PC-9 (cell line): ENCODE results near the gene FBRSL1. TPM values are rescaled to one million over a fixed set of nuclear protein-coding genes. Genes with fewer than 3 reads are reported as not detected.
A peak's percentile ranks its signal among the peaks of the same experiment; 100 is the strongest.

ENCODE experiments used
- BruUV-seq: library from RNA; stranded (reverse); fragments of 400-500 nt; replicated peaks from 2 replicates; lab custom pipeline; 2021; lab: Mats Ljungman, UMichigan
- CTCF ChIA-PET: fragments of 300-600 bp; sonication (Branson Sonifier 250); formaldehyde crosslinking; loops from one replicate; lab custom pipeline; 2022; ENCODE audit warnings: antibody characterized with exemption; lab: Charles Lee
- POLR2A ChIA-PET: fragments of 300-600 bp; sonication (Branson Sonifier 250); formaldehyde crosslinking; loops from one replicate; lab custom pipeline; 2022; ENCODE audit warnings: antibody characterized with exemption; ENCODE audit not compliant: unreplicated experiment; lab: Charles Lee
- DNase-seq, 2 experiments: peaks; one replicate each; pipeline versions ENCODE4 v3.0.0 to v3.0.0-alpha.2; 2015 to 2022; ENCODE audit warnings: mixed read lengths in 1 of 2
- H2AFZ ChIP-seq: fragments of 200-600 bp; sonication (generic); 2 replicates; pipeline ENCODE4 v1.8.1; 2017; ENCODE audit warnings: antibody characterized with exemption
- H3F3A ChIP-seq: fragments of 200-600 bp; sonication (generic); 2 replicates; pipeline ENCODE4 v1.8.1; 2017; ENCODE audit warnings: antibody characterized with exemption, mild to moderate bottlenecking, low read depth; ENCODE audit not compliant: insufficient read depth
- H3K27ac ChIP-seq: fragments of 200-600 bp; sonication (generic); 2 replicates; pipeline ENCODE4 v1.6.1; 2016; ENCODE audit warnings: mixed run types
- H3K27me3 ChIP-seq: fragments of 200-600 bp; sonication (generic); 2 replicates; pipeline ENCODE4 v1.6.1; 2016; ENCODE audit warnings: low read depth, mixed run types; ENCODE audit not compliant: insufficient read depth
- H3K36me3 ChIP-seq: fragments of 200-600 bp; sonication (generic); 2 replicates; pipeline ENCODE4 v1.6.1; 2016; ENCODE audit warnings: low read depth, mixed run types
- H3K4me1 ChIP-seq: fragments of 200-600 bp; sonication (generic); replicated peaks from 2 replicates; pipeline ENCODE4 v1.6.1; 2016; ENCODE audit warnings: mixed run types; ENCODE audit not compliant: insufficient read depth
- H3K4me2 ChIP-seq: fragments of 200-600 bp; sonication (generic); 2 replicates; pipeline ENCODE4 v1.6.1; 2017; ENCODE audit warnings: mixed run types
- H3K4me3 ChIP-seq: fragments of 200-600 bp; sonication (generic); 2 replicates; pipeline ENCODE4 v1.6.1; 2016; ENCODE audit warnings: mixed run types
- H3K79me2 ChIP-seq: fragments of 200-600 bp; sonication (generic); 2 replicates; pipeline ENCODE4 v1.6.1; 2017; ENCODE audit warnings: low read depth, mixed run types
- H3K9me2 ChIP-seq: fragments of 200-600 bp; sonication (generic); 2 replicates; pipeline ENCODE4 v1.8.1; 2017; ENCODE audit warnings: mild to moderate bottlenecking; ENCODE audit not compliant: insufficient read depth
- H3K9me3 ChIP-seq: fragments of 200-600 bp; sonication (generic); 2 replicates; pipeline ENCODE4 v1.8.1; 2016; ENCODE audit warnings: low read depth; ENCODE audit not compliant: insufficient read depth
- H4K20me1 ChIP-seq: fragments of 200-600 bp; sonication (generic); 2 replicates; pipeline ENCODE4 v1.8.1; 2017; ENCODE audit not compliant: insufficient read depth
- CTCF ChIP-seq: fragments of 200-600 bp; sonication (generic); conservative IDR thresholded peaks from 2 replicates; pipeline ENCODE4 v1.6.1; 2017; ENCODE audit warnings: mixed run types, antibody characterized with exemption, mild to moderate bottlenecking, moderate library complexity
- EZH2 ChIP-seq: fragments of 200-600 bp; sonication (generic); IDR thresholded peaks from 2 replicates; pipeline ENCODE4 v1.8.0; 2017; ENCODE audit warnings: antibody characterized with exemption, low read depth
- intact Hi-C: fragments of 100-400 bp; cut with micrococcal nuclease; formaldehyde crosslinking; loops from one replicate; pipeline ENCODE4 v1.10.0; 2022; ENCODE audit not compliant: unreplicated experiment
- total RNA-seq: library from RNA; stranded (reverse); gene quantifications from 2 replicates; pipeline ENCODE4 v1.2.3, GENCODE V29; 2021

Gene FBRSL1
- total RNA-seq, 1 experiment from 2014 or later: 59.5 TPM

- Histone ChIP-seq H3K4me3 (no peak overlapping the region), H3K27ac (no peak overlapping the region), H3K79me2 (peaks cover 72% of the 10 kb centered on the region), H3K9me3 (no peaks in the 10 kb centered on the region), H3K9me2 (no peaks in the 10 kb centered on the region), H3K4me2 (peak overlapping the region; percentile 62), H2AFZ (no peak overlapping the region), H3F3A (peaks cover 10% of the 10 kb centered on the region), H3K36me3 (no peaks in the 10 kb centered on the region), H4K20me1 (peaks cover 73% of the 10 kb centered on the region), H3K27me3 (peaks cover 15% of the 10 kb centered on the region; the same call in 1 of the 2 replicates), H3K4me1 (peaks cover 44% of the 10 kb centered on the region)
- intact Hi-C loops: no loop called here
- POLR2A ChIA-PET: no interaction called here
- TF ChIP-seq CTCF (no peak), EZH2 (no peak)
- BruUV-seq: no TSS peak
- DNase-seq: no peak
- CTCF ChIA-PET: no interaction called here
Measured at GRCh38 chr12:132492951-132493350, 3.0 kb downstream of the FBRSL1 start.

GRCh38 chr12:132493482-132494178, 3.7 kb downstream of the FBRSL1 start:
- peak overlapping the region; percentile 0; the same call in 1 of the 2 replicates for H3K27ac ChIP-seq
- peaks cover 9% of the 10 kb centered on the region; the same call in 1 of the 2 replicates for H3K27me3 ChIP-seq
- H3K36me3 ChIP-seq: no peaks in the 10 kb centered on the region
- peaks cover 79% of the 10 kb centered on the region for H4K20me1 ChIP-seq
- peaks cover 10% of the 10 kb centered on the region for H3F3A ChIP-seq
- ChIA-PET CTCF (no interaction called here), POLR2A (no interaction called here)
- peaks cover 77% of the 10 kb centered on the region for H3K79me2 ChIP-seq
- BruUV-seq: no TSS peak
- TF ChIP-seq CTCF: no peak
- TF ChIP-seq EZH2: no peak
- no peak overlapping the region for H2AFZ ChIP-seq
- peaks cover 44% of the 10 kb centered on the region for H3K4me1 ChIP-seq
- H3K4me3 ChIP-seq: no peak overlapping the region
- H3K4me2 ChIP-seq: peak overlapping the region; percentile 62
- intact Hi-C loops: loop anchor here (1.0 kb wide), 2 partner anchors 31 to 68 kb away; no protein-coding TSS in a partner anchor
- no peak for DNase-seq
- H3K9me3 ChIP-seq: no peaks in the 10 kb centered on the region
- H3K9me2 ChIP-seq: no peaks in the 10 kb centered on the region

GRCh38 chr12:132494294-132495164, 4.6 kb downstream of the FBRSL1 start:
- no peaks in the 10 kb centered on the region for H3K9me3 ChIP-seq
- no peak overlapping the region for H2AFZ ChIP-seq
- ChIA-PET CTCF (no interaction called here), POLR2A (no interaction called here)
- H3K79me2 ChIP-seq: peaks cover 84% of the 10 kb centered on the region
- intact Hi-C loops: loop anchor here (1.0 kb wide), 2 partner anchors 30 to 67 kb away; no protein-coding TSS in a partner anchor
- peaks cover 88% of the 10 kb centered on the region for H4K20me1 ChIP-seq
- no peaks in the 10 kb centered on the region for H3K27me3 ChIP-seq
- BruUV-seq: no TSS peak
- DNase-seq: peak; percentile 73 to 84
- peak overlapping the region; percentile 62 for H3K4me2 ChIP-seq
- no peak for TF ChIP-seq CTCF
- no peak for TF ChIP-seq EZH2
- H3K36me3 ChIP-seq: no peaks in the 10 kb centered on the region
- no peaks in the 10 kb centered on the region for H3K9me2 ChIP-seq
- peaks cover 44% of the 10 kb centered on the region for H3K4me1 ChIP-seq
- no peak overlapping the region for H3K4me3 ChIP-seq
- H3K27ac ChIP-seq: peak overlapping the region; percentile 0; the same call in 1 of the 2 replicates
- H3F3A ChIP-seq: peaks cover 10% of the 10 kb centered on the region
